ENCODE measurements around the gene LDAH.

LDAH gene

DNA sequence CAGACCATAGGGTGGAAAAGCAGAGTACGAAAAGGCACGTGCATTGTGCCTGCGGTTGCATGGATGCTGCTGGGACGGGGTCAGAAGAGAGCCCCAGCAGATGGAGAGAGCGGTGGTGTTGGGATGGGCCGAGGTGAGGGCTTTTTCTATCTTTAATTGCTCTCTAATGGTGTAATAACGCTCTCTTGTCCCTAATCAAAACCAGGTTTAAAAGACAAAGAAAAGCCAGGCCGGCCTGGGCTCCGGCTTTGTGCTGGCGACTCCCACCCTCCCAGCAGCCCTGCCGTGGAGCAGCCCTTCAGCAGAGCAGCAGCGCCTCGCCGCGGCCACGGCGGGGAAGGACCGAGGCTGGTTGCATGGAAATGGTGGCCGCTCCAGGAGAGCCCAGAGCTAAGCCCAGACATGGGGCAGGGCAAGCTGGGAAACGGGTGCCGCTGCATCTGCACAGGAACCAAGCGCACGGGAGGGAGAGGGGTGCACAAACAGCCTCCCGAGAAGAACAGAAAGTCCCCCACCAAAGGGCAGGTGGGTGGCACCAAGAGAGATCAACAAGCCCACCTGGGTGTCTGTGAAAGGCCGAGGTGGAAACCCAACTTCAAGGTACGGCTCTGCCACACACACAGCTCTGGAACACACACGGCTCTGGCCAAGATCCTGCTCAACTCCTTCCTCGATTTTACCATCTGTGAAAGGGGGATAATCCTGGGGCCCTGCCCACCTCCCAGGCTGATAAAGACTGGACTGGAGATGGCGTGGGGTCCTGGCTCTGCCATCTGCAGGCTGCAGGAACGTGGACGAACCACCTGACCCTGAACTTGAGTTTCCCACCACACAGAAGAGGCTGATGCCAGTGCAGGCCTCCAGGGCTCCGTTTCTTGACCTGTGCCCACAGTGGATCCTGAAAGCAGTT lies 187.0 kb downstream of the LDAH start:
- peak; percentile 53 for DNase-seq (ENCODE audit: low spot score)

DNA sequence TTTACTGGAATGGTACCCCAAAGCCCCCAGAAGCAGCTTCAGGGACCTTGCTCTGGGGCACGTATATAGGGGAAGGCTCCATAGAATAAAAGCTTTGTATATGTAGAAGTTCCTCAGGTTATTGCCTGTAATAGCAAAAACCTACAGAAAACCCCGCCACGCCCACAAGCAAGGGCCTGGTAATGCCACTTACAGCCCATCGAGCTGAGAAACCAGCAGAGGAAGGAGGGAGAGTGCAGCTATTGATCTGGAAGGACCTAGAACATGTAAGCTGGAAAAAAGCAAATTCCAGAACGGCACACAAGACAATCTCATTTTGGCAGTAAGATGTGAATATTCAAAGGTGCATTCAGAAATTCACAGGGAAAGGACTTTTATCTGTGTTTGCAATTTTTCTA lies 187.8 kb downstream of the LDAH start:
- DNase-seq (ENCODE audit: low spot score), result no peak

DNA sequence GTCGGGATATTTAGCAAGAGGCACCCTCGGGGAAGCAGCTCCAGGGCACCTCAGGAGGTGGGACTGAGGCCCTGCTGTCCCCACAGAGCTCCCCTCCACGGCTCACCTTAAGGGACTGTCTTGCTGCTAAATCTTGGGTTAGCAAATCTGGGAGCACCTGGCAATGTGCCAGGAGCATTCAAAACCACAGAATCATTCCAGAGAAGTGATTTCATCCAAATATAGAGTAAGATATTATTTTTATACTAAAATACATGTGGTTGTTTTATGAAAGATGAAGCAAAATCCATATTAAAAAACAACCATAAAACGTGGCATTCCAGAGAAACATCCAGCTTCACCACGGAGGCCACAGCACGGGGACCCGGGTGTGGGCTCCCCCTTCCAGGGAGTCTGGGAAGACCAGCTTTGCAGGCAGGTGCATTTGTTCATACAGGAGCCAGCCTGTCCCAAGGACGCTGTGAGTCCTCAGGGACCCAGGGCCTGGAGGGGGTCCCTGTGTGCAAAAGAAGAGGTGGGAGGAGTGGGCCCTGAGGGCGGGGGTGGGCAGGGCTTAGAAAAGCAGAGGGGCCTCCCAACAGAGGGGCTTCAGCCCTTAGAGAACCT lies 188.3 kb downstream of the LDAH start:
- DNase-seq (ENCODE audit: low spot score), result no peak

Measured in activated CD4-positive, alpha-beta T cell treated with anti-CD3 and anti-CD28 coated beads, Interleukin-2, Interleukin-4, amounts not matched to agents 100 ng/mL and 50 ng/mL, durations not matched to agents 16 hours and 8 hours (primary cell).